Endothelial cell (in vitro differentiated cells): Measurements from ENCODE around the gene C16orf95. TPM values are rescaled to one million over a fixed set of nuclear protein-coding genes. Genes with fewer than 3 reads are reported as not detected.

Experiments
- DNase-seq: peaks from one replicate; pipeline ENCODE4 v3.0.0; 2021; ENCODE audit warnings: low spot score
- H3K27ac Mint-ChIP-seq: one replicate; pipeline ENCODE4 v1.8.0; 2021; ENCODE audit warnings: mixed read lengths, inconsistent platforms; ENCODE audit not compliant: unreplicated experiment
- H3K27me3 Mint-ChIP-seq: one replicate; pipeline ENCODE4 v1.8.0; 2021; ENCODE audit warnings: mild to moderate bottlenecking, moderate library complexity, mixed read lengths, inconsistent platforms; ENCODE audit not compliant: unreplicated experiment
- H3K36me3 Mint-ChIP-seq: one replicate; pipeline ENCODE4 v1.8.0; 2021; ENCODE audit warnings: mild to moderate bottlenecking, low read depth, mixed read lengths, inconsistent platforms; ENCODE audit not compliant: unreplicated experiment
- H3K4me1 Mint-ChIP-seq: one replicate; pipeline ENCODE4 v1.8.0; 2021; ENCODE audit warnings: mild to moderate bottlenecking, mixed read lengths, inconsistent platforms; ENCODE audit not compliant: unreplicated experiment
- H3K4me3 Mint-ChIP-seq: one replicate; pipeline ENCODE4 v1.8.0; 2021; ENCODE audit warnings: mild to moderate bottlenecking, mixed read lengths, inconsistent platforms; ENCODE audit not compliant: unreplicated experiment
- H3K9me3 Mint-ChIP-seq: one replicate; pipeline ENCODE4 v1.8.0; 2021; ENCODE audit warnings: mixed read lengths, inconsistent platforms; ENCODE audit not compliant: unreplicated experiment
- total RNA-seq: library from RNA; stranded (reverse); fragmentation: NEBNext Ultra II Directional; extraction: Animal tissue kit (Norgen Biotek cat#: 25700); gene quantifications from one replicate; pipeline ENCODE4 v1.2.1, GENCODE V29; 2021; ENCODE audit not compliant: unreplicated experiment
- TF ChIP-seq, protein P1 (sequence below): fragments of 200-600 bp; sonication (generic); IDR thresholded peaks from one replicate; pipeline ENCODE4 v1.5.0; 2021; ENCODE audit warnings: antibody characterized with exemption; ENCODE audit not compliant: unreplicated experiment

C16orf95 gene
- total RNA-seq, 1 donor from 2014 or later = 6.5 TPM

- H3K27ac Mint-ChIP-seq = no peak overlapping the region
- peaks cover 2% of the 10 kb centered on the region for H3K4me1 Mint-ChIP-seq
- DNase-seq = no peak
- no peak overlapping the region for H3K4me3 Mint-ChIP-seq
- H3K27me3 Mint-ChIP-seq = no peaks in the 10 kb centered on the region
- H3K36me3 Mint-ChIP-seq = no peaks in the 10 kb centered on the region
- TF ChIP-seq, protein P1, sequence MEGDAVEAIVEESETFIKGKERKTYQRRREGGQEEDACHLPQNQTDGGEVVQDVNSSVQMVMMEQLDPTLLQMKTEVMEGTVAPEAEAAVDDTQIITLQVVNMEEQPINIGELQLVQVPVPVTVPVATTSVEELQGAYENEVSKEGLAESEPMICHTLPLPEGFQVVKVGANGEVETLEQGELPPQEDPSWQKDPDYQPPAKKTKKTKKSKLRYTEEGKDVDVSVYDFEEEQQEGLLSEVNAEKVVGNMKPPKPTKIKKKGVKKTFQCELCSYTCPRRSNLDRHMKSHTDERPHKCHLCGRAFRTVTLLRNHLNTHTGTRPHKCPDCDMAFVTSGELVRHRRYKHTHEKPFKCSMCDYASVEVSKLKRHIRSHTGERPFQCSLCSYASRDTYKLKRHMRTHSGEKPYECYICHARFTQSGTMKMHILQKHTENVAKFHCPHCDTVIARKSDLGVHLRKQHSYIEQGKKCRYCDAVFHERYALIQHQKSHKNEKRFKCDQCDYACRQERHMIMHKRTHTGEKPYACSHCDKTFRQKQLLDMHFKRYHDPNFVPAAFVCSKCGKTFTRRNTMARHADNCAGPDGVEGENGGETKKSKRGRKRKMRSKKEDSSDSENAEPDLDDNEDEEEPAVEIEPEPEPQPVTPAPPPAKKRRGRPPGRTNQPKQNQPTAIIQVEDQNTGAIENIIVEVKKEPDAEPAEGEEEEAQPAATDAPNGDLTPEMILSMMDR = no peak
- H3K9me3 Mint-ChIP-seq = no peaks in the 10 kb centered on the region
Observed at GRCh38 chr16:87310610-87311009, 6.6 kb downstream of the C16orf95 start.

GRCh38 chr16:87309620-87310525, 7.3 kb downstream of the C16orf95 start:
- no peaks in the 10 kb centered on the region for H3K36me3 Mint-ChIP-seq
- H3K27me3 Mint-ChIP-seq = no peaks in the 10 kb centered on the region
- H3K9me3 Mint-ChIP-seq = no peaks in the 10 kb centered on the region
- DNase-seq = no peak
- H3K4me3 Mint-ChIP-seq = no peak overlapping the region
- no peak overlapping the region for H3K27ac Mint-ChIP-seq
- H3K4me1 Mint-ChIP-seq = peaks cover 2% of the 10 kb centered on the region
- TF ChIP-seq, protein P1 = no peak

GRCh38 chr16:87308826-87309225, 8.4 kb downstream of the C16orf95 start:
- Mint-ChIP-seq H3K4me1 (peaks cover 5% of the 10 kb centered on the region), H3K9me3 (no peaks in the 10 kb centered on the region), H3K27ac (no peak overlapping the region), H3K36me3 (no peaks in the 10 kb centered on the region), H3K27me3 (no peaks in the 10 kb centered on the region), H3K4me3 (no peak overlapping the region)
- DNase-seq = no peak
- TF ChIP-seq, protein P1 = no peak

GRCh38 chr16:87306516-87306915, 10.7 kb downstream of the C16orf95 start:
- Mint-ChIP-seq H3K4me1 (peaks cover 10% of the 10 kb centered on the region), H3K27ac (no peak overlapping the region), H3K9me3 (no peaks in the 10 kb centered on the region), H3K4me3 (no peak overlapping the region), H3K27me3 (peaks cover 3% of the 10 kb centered on the region), H3K36me3 (no peaks in the 10 kb centered on the region)
- TF ChIP-seq, protein P1 = no peak
- DNase-seq = no peak
